Hepatocyte (in vitro differentiated cells): Measurements from ENCODE around the gene ZNF101.

Source experiments
- EZH2phosphoT487 ChIP-seq: fragments of 200-600 bp; sonication (generic); IDR thresholded peaks from one replicate; pipeline ENCODE4 v1.6.1; 2018; ENCODE audit warnings: antibody characterized with exemption, mild to moderate bottlenecking, low read depth, moderate library complexity; ENCODE audit not compliant: unreplicated experiment, severe bottlenecking
- TF ChIP-seq, protein P1 (sequence below): fragments of 200-600 bp; sonication (generic); IDR thresholded peaks from 2 replicates; pipeline ENCODE4 v1.5.1; 2016; ENCODE audit warnings: antibody characterized with exemption, mild to moderate bottlenecking; ENCODE audit not compliant: poor library complexity

GRCh38 chr19:19637186-19637522 lies 31.5 kb upstream of the ZNF101 start:
- TF ChIP-seq, protein P1, sequence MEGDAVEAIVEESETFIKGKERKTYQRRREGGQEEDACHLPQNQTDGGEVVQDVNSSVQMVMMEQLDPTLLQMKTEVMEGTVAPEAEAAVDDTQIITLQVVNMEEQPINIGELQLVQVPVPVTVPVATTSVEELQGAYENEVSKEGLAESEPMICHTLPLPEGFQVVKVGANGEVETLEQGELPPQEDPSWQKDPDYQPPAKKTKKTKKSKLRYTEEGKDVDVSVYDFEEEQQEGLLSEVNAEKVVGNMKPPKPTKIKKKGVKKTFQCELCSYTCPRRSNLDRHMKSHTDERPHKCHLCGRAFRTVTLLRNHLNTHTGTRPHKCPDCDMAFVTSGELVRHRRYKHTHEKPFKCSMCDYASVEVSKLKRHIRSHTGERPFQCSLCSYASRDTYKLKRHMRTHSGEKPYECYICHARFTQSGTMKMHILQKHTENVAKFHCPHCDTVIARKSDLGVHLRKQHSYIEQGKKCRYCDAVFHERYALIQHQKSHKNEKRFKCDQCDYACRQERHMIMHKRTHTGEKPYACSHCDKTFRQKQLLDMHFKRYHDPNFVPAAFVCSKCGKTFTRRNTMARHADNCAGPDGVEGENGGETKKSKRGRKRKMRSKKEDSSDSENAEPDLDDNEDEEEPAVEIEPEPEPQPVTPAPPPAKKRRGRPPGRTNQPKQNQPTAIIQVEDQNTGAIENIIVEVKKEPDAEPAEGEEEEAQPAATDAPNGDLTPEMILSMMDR: no peak
- no peak for TF ChIP-seq EZH2phosphoT487
